Vagina (tissue), 2 donors: ENCODE measurements around the gene POLDIP3.

Experiments used
- POLR2A ChIP-seq, 2 donors: fragments of 450-650 bp; IDR thresholded peaks; one replicate each; pipeline ENCODE4 v1.6.1; 2017; ENCODE audit warnings: antibody characterized with exemption in 2 of 2, mild to moderate bottlenecking in 2 of 2, moderate library complexity in 2 of 2
- TF ChIP-seq, protein P1 (sequence below), 3 experiments: fragments of 450-650 bp in 2 of 3; fragments of 200-600 bp in 1 of 3; sonication (generic) in 1 of 3; IDR thresholded peaks; one replicate each; pipeline ENCODE4 v1.5.1; 2017 to 2019; ENCODE audit warnings: antibody characterized with exemption in 3 of 3, mild to moderate bottlenecking in 2 of 3, moderate library complexity in 2 of 3

GRCh38 chr22:42637555-42637954, 22.9 kb upstream of the POLDIP3 start:
- TF ChIP-seq, protein P1, sequence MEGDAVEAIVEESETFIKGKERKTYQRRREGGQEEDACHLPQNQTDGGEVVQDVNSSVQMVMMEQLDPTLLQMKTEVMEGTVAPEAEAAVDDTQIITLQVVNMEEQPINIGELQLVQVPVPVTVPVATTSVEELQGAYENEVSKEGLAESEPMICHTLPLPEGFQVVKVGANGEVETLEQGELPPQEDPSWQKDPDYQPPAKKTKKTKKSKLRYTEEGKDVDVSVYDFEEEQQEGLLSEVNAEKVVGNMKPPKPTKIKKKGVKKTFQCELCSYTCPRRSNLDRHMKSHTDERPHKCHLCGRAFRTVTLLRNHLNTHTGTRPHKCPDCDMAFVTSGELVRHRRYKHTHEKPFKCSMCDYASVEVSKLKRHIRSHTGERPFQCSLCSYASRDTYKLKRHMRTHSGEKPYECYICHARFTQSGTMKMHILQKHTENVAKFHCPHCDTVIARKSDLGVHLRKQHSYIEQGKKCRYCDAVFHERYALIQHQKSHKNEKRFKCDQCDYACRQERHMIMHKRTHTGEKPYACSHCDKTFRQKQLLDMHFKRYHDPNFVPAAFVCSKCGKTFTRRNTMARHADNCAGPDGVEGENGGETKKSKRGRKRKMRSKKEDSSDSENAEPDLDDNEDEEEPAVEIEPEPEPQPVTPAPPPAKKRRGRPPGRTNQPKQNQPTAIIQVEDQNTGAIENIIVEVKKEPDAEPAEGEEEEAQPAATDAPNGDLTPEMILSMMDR (IDR thresholded peaks at IDR 0.05): no peak
- no peak for TF ChIP-seq POLR2A (IDR thresholded peaks at IDR 0.05)
